ENCODE measurements around the gene KCNB1.

GRCh38 chr20:49418809-49419208 lies 63.7 kb downstream of the KCNB1 start:
- TF ChIP-seq, protein P1, sequence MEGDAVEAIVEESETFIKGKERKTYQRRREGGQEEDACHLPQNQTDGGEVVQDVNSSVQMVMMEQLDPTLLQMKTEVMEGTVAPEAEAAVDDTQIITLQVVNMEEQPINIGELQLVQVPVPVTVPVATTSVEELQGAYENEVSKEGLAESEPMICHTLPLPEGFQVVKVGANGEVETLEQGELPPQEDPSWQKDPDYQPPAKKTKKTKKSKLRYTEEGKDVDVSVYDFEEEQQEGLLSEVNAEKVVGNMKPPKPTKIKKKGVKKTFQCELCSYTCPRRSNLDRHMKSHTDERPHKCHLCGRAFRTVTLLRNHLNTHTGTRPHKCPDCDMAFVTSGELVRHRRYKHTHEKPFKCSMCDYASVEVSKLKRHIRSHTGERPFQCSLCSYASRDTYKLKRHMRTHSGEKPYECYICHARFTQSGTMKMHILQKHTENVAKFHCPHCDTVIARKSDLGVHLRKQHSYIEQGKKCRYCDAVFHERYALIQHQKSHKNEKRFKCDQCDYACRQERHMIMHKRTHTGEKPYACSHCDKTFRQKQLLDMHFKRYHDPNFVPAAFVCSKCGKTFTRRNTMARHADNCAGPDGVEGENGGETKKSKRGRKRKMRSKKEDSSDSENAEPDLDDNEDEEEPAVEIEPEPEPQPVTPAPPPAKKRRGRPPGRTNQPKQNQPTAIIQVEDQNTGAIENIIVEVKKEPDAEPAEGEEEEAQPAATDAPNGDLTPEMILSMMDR (IDR thresholded peaks at IDR 0.05), result no peak
- no peak for TF ChIP-seq EZH2 (IDR thresholded peaks at IDR 0.05; ENCODE audit: borderline replicate concordance, insufficient read depth, low read depth, low read length, poor library complexity, severe bottlenecking)

All from B cell (primary cell).